Cardiac fibroblast (primary cell): ENCODE measurements around the gene DHX34.
A peak's percentile ranks its signal among the peaks of the same experiment; 100 is the strongest.

Source experiments
- DNase-seq, 2 donors: peaks; one replicate each; pipeline versions ENCODE4 v3.0.0 to v3.0.0-alpha.2; 2010; ENCODE audit warnings: low read depth in 2 of 2
- H3K4me3 ChIP-seq, 2 donors: replicated peaks in 1 of 2; 1 replicate in 1 of 2; 2 replicates in 1 of 2; pipeline ENCODE4 v1.5.1; 2011; ENCODE audit warnings: low read depth in 2 of 2, low read length in 2 of 2, mild to moderate bottlenecking in 2 of 2, moderate library complexity in 1 of 2
- CTCF ChIP-seq: IDR thresholded peaks from one replicate; pipeline ENCODE4 v1.5.1; 2011; ENCODE audit warnings: low read depth, mild to moderate bottlenecking, low read length, inconsistent platforms

The DHX34 gene

GRCh38 chr19:47430041-47430802 is 81.1 kb downstream of the DHX34 start:
- DNase-seq = peak; percentile 62 to 64
- no peak for TF ChIP-seq CTCF
- peak overlapping the region; percentile 14 to 21 for H3K4me3 ChIP-seq

- H3K4me3 ChIP-seq = no peak overlapping the region
- no peak for DNase-seq
- TF ChIP-seq CTCF = no peak
Measured at GRCh38 chr19:47432091-47432490, 83.0 kb downstream of the DHX34 start.
